22Rv1 (cell line): ENCODE results near the gene SPAG17.

Experiments used
- CTCF ChIP-seq: fragments of 450-650 bp; IDR thresholded peaks from 2 replicates; pipeline ENCODE4 v1.5.1; 2017; ENCODE audit warnings: mild to moderate bottlenecking
- ZFX ChIP-seq: fragments of 450-650 bp; IDR thresholded peaks from 2 replicates; pipeline ENCODE4 v1.6.1; 2017; ENCODE audit warnings: antibody characterized with exemption, borderline replicate concordance

- TF ChIP-seq CTCF: no peak
- no peak for TF ChIP-seq ZFX
These were observed 4.5 kb upstream of the SPAG17 start for GRCh38 chr1:118189564-118189963.
